ENCODE data around the gene JARID2.
A peak's percentile ranks its signal among the peaks of the same experiment; 100 is the strongest.

Gene JARID2

DNA sequence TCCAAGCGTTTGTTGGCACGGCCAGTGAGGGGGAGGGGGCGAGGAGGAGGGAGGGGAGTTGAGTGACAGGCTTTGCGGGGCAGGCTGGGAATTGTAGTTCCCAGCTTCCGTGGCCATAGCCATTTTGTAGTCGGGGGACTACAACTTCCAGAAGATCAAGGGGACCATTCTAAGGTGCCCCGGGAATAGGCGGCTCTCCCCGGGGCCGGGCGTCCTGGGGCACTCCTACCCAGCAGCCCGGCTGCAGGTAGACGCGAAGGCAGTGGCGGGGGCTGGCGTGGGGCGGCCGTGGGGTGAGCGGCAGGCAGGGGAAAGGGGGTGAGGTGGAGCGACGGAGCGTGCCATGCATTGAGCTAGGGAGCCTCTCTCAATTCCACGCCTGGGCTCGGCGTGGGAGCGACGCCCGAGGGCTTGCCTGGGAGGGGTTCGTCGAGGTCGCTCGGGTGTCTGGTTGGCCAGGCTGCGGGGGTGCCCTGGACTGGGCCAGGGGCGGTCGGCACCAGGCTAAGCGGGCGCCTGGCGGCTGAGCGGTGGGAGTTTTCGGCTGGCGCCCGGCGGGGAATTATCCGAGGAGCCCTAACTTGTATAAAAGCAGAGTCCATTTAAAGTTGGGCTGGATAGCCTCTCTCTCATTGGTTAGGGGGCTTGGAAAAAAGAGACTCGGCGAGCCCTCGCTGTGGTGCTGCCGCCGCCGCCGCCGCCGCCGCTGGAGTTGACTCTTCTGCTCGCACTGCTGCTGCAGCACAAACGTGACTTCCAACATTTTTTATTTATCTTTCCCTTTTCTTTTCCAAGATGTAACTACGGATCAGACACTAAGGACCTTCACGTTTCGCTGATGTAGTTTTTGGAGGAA lies at the start of gene JARID2:
JARID2 (plus strand) TSS at position 709 of the 856 bp plus-strand sequence. CDS start 471 bp downstream, outside the sequence.
- peak; percentile 99 for DNase-seq

DNA sequence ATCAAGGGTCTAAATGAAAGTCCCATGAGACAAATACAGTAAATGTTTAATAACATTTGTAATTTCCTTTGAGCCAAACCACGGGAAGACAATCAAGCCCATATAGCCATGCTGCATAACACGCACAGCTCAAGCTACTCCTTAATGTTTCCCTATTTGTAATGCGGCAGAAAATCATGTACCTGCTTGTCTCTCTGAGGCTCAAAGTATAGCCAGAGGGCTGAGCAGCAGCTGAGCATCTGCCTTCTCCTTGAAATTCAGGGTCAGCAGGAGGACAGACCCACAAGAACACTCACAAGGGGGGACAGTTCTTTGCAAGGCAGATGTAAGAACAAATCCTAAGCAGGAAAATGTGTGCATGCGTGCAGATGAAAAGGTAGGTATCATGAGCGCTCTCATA lies 45.8 kb upstream of the JARID2 start:
- no peak for DNase-seq

DNA sequence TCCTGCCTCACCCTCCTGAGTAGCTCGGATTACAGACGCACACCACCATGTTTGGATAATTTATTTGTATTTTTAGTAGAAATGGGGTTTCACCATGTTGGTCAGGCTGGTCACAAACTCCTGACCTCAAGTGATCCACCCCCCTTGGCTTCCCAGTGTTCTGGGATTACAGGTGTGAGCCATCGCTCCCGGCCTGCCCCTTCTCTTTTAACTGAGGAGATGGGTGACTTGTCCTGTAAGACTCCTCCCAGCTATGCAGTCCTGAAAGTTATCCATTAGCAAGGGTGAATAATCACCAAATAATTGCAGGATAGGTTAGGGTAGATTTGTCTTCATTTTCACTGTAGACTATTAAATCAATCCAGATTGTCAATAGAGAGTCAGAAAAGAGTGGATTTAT lies 40.5 kb upstream of the JARID2 start:
- no peak for DNase-seq

DNA sequence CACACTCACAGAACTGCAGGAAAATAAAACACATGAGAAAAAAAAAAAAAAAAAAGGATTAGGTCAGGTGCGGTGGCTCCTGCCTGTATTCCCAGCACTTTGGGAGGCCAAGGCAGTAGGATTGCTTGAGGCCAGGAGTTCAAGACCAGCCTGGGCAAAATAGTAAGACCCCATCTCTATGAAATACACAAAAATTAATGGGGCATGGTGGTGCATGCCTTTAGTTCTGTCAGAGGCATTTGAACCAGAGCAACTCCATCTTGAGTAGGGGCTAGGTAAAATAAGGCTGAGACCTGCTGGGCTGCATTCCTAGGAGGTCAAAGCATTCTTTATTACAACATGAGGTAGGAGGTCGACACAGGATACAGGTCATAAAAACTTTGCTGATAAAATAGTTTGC lies 39.0 kb upstream of the JARID2 start:
- no peak for DNase-seq

DNA sequence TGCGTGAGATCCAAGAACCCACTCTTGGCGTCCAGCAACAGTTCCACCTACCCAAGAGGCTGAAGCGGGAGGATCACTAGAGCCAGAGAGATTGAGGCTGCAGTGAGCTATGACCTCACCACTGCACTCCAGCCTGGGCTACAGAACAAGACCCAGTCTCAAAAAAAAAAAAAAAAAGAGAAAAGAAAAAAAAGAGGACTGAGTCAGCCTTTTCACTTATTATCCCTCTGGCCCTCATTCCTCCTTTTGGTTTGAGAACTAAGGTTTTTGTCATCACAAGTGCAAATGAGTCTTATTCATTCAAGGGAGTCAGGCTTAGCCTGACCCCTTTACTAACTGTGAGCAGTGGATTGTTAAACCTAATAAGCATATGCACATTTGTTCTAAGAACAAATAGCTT lies 37.9 kb upstream of the JARID2 start:
- DNase-seq: no peak

DNA sequence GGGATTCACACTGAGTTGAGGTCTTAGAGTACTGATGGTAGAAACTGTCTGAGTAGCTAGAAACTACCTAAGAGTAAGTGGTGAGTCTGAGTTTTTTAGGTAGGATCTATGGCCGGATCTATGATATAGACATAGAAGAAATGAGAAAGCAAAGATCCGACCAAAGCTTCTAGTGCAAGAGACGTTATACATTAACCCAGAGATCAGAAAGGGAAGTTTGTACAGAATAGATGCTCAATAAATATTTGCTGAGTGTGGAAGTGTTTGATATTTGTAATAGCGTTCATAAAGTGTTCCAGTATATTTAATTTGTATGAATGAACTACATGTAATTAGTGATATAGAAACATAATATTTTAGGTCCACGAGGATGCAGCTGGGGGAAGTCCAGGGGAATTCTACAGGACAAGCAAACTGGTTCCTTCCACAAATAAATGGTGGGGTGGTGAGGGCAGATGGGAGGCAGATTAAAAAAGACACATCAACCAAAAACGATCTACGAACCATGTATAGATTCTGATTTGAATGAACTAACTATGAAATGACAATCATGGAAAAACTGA lies 31.9 kb upstream of the JARID2 start:
- DNase-seq: no peak

DNA sequence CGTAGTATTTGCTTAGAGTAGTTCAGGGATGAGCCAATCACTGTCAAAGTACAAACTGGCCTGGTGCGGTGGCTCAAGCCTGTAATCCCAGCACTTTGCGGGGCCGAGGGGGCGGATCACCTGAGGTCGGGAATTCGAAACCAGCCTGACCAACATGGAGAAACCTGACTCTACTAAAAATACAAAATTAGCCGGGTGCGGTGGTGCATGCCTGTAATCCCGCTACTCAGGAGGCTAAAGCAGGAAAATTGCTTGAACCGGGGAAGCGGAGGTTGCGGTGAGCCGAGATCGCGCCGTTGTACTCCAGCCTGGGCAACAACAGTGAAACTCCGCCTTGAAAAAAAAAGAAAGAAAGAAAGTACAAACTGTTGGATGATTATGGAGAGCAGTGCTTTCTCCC lies 27.5 kb upstream of the JARID2 start:
- no peak for DNase-seq

DNA sequence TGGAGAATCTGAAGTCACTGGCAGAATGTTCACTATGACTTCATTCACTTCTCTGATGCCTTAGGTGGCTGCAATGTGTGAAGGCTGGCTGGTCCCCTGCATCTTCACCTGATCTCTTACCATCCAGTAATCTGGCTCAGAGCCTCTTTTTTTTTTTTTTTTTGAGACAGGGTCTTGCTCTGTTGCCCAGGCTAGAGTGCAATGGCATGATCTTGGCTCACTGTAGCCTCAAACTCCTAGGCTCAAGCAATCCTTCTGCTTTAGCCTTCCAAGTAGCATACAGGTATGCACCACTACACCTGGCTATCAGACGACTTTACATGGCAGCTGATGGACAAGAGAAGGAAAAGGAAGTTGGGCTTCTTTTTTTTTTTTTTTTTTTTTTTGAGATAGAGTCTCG lies 25.8 kb upstream of the JARID2 start:
- no peak for DNase-seq

DNA sequence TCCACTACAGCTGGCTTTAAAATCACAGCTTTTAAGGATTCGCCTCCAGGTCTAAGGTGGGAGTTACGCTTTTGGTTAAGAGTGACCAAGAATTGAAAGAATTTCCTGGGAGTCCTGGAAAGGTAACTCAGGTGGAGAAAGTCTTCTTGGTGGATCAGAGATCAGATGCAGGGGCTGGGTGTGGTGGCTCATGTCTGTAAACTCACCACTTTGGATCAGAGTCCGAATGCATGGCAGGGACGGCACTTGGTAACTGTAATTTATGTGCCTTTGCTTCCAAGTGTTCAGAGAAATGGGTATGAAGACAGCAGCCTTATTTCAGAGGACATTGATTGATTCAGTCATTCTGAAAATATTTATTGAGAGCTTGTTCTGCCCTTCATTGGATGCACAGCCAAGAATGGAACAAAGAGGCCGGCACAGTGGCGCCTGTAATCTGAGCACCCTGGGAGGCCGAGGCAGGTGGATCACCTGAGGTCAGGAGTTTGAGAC lies 18.0 kb upstream of the JARID2 start:
- no peak for DNase-seq

DNA sequence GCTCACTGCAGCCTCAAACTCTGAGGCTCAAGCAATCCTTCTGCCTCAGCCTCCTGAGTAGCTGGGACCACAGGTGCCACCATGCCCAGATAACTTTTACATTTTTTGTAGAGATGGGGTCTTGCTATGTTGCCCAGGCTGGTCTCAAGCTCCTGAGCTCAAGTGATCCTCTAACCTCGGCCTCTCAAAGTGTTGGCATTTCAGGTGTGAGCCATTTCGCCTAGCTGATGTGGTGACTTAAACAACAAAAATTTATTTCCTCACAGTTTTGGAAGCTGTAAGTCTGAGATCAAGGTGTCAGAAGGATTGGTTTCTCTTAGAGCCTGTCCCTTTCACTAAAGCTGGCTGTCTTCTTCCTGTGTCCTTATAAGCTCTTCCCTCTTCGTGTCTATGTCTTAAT lies 15.0 kb upstream of the JARID2 start:
- DNase-seq: no peak

DNA sequence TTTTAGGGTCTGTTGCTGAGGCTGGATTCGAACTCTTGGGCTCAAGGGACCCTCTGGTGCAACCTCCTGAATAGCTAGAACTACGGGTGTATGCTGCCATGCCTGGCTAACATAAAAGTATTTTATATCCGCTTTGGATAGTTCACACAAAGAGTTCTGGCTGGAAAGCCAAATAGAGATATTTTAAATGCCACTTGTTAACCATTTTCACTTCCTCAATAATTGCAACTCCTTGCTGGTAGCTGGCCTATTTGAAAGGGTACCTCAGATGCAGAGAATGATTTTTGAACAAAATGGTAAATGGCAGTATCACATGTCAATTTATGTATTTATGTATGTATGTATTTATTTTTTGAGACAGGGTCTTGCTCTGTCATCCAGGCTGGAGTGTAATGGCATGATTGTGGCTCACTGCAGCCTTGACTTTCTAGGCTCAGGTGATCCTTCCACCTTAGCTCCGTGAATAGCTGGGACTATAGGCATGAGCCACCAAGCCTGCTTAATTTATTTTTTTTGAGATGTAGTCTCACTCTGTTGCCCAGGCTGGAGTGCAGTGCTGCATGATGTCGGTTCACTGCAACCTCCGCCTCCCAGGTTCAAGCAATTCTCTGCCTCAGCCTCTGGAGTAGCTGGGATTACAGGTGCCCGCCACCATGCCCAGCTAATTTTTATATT lies 12.9 kb upstream of the JARID2 start:
- DNase-seq: no peak

DNA sequence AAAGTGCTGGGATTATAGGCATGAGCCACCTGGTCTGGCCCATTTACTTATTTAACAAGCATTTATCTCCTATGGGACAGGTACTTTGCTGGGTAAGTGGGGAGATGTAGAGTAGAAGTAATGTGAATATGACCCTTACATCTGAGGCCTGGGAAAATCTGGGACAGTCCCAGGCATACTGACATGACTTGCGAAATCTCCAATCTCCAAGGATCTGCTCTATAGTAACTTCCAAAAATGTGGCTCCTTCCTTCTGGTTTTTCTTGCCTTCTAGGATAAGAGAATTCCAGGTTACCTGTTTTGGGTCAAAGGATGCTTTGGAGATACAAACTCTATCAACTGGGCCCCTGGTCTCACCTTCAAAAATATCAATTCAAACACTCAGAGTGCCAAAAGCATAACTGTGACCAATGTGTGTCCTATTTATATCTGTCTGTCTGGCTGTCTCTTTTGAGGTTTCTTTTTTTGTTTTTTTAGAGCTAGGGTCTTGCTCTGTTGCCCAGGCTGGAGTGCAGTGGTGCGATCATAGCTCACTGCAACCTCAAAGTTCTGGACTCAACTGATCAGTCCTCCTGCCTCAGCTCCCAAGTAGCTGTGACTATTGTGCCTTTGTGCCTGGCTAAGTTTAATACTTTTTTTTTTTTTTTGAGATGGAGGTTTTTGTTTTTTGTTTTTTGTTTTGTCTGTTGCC lies 11.7 kb upstream of the JARID2 start:
- no peak for DNase-seq

DNA sequence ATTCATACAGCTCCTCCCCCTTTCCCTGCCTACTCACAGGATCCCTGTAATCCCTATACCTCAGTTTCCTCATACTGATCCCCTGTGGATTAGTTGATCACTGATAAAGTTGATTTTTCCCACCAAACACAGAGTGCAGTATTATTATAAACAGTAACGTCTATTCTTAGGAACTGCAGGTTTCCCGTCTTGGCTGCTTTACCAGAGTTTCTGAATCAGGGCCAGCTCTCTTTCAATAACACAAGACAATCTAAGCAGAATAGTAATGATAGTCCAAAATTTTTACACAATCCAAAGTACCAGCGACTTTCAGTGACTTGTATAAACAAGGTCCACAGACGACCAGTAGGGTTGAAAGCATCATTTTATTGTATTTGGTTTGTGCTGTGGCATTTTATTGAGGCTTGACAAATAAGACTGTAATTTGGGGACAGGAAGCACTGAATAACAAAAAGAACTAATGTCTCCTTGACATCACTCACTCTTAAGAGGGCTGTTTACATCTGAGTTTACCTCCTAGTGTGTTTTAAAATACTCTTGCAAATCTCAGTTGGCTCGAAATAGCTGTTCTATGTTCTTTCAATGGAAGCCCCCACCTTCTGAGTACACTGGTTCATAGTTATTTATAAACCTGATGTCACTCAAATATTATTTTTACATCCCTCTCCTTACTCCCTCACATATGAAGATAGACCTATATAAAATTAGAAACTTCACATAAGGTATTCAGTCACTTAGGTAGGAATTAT lies 6.1 kb upstream of the JARID2 start:
- DNase-seq: no peak

DNA sequence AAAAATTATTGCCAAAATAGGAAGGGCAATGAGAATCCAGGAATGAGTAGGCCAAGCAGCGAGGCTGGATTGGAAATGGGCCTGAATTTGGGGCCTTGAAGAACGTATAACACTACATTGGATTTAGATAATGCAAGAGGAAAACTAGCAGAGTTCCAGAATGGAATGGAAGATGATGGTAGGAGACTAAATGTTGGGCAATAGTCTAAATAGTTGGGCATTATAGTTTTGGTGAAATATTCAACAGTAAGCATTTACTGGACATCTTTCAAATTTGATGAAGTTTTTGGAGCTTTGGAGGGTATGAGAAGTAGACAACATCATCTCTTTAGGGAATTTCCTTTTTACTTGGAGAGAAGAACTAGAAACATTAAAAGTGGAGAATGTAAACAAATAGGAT lies 3.4 kb upstream of the JARID2 start:
- DNase-seq: no peak

DNA sequence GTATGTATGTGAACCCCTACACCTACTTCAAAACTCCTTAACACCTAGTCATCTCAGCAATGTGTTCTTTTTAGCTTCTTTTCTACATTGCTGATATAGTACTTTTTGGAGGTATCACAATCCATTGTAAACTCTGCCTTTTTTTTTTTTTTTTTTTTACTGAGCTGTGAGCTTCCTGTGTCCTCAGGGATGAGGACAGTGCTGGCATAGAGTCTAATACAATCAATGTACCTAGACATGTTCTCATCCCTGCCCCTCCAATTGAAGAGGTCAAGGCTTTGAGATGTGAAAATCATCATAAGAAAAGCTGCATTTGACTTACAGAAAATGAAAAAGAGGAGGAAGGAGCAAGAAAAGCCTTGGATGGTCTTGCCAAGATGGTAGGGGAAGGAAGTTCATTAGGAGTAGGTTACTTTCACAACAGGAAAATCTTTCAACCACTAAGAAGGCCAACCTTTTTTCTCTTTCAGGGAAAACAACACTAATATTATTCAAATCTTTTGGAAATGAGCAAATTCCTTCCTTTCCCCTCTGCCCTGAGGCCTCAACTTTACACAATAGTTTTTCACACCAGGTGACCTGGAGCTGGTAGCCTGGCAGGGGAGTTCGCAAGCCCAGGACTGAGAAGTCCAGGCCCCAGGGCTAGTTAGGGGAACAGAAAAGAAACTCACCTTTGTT lies 2.8 kb upstream of the JARID2 start:
- DNase-seq: no peak

DNA sequence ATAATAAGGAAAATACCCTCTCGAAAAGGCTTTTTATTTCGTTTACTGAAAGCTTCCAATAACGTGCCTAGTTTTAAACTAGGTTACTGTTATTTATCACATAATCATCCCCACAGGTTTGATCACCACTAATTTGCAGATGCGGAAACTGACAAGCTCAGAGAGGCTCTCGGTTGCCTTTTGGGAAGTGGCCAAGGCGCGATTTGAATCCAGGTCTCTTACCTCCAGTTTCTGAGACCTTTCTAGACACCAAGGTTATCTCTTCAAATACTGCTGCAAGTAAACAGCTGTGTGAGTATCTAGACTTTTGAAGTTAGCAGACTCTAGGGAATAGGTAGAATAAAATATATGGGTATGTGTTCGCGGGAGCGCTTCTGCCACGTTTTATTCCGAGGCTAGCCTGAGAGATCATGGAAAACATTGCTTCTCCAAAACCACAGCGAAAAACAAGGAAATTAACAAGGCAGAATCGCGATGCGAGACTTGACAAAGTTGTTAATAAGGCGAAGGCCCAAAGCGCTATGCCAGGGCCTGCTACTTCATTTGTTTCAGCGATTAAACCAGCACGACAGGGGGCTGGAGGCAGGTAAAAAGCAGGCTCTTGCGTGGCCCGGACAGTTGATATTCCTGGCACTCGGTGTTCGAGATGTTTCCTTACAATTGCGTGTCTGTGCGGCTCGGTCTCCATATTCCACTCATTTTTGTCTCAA lies 1.8 kb upstream of the JARID2 start:
- no peak for DNase-seq

DNA sequence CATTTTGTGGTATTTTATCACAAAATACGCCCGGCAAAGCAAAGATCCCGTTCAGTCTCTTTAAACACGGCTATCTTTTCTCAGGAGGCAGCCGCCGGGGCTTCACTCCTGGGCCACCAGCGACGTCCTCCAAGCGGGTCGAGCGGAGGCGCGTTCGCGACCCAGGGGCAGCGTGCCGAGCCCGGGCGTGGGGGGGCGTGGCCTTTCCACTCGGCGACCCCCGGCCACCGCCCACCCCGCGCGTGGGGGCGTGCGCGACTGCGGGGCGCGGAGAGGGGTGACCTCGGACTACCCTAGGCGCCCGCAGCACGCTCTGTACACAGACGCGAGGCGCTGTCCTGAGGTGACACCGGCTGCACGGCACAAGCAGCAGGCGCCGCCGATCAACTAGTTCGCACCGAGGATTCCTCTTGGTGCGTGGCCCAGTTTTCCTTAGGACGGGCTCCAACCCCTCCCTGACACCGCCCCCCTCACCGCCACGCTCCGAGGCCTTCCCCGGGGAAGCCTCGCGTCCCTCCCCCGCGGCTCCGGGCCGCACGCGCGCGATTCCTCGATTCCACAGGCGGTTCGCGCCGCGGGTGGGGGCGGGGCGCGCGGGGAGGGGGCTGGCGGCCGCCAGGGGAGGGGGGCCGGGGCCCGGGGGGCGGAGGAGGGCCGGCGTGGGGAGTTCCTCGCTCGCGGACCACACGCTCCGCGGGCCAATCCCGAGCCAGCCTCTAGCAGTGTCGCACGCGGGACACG lies 1.1 kb upstream of the JARID2 start:
- DNase-seq: peak; percentile 83

DNA sequence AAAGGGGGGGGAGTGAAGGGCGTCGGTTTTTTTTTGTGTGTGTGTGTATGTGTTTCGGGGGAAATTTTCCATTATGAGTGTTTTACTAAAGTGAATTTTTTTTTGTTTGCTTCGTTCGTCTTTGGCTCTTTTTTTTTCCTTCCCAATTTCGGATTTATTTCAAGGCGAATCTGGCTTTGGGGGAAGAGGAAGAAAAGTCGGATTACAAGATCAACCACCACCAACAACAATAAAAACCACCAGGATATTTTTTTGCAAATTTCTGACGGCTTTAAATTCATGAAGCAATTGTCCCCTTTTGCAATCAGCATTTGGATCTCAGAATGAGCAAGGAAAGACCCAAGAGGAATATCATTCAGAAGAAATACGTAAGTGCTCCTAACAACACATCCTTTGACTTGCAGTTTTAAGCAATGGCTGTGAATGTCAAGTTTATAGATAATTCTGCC lies 372 bp downstream of the JARID2 start:
- DNase-seq: no peak

DNA sequence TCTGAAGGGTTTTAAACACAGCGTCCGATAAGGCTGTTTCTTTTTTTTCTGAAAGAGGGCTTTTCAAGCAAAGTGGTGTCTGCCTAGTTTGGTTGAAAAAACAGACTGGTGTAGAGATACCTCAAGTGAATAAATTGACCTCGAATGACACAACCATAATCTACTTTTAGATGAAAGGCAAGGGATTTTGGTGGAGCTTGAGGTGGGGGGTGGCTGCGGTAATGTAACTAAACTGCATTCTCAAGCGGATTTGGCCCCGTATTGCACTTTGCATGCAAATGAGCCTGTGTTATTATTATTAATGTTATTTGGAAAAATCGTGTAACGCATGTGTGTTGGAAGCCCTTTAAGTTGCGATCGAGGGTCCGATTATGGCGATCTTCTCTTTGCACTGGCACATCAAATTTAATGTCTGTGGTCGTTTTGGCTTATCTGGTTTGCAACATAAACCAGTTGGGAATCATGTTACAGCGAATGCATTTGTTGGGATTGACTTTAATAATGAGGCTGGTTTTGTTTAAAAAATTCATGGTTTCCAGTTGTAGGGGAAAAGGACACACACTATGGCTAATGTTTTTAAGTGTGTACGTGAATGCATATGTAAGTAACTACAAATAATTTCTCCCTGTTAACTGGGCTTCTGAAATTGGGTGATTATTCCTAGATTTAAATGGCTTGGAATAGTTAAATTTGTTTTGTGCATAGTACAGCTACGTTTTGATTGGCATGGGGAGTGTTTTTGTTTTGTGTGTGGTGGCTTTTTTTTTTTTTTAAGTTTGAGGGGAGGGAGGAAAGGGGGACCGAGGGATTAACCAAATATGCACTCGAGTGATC lies 1.0 kb downstream of the JARID2 start:
- DNase-seq: peak; percentile 63

All from hematopoietic multipotent progenitor cell treated with erythropoietin and hydrocortisone succinate and interleukin-3 and kit ligand, for 6 days (in vitro differentiated cells).